Effector memory CD4-positive, alpha-beta T cell (primary cell): ENCODE results near the gene EVX1.
A peak's percentile ranks its signal among the peaks of the same experiment; 100 is the strongest.

Experiments used
- DNase-seq, 3 donors: peaks; one replicate each; pipeline ENCODE4 v3.0.0-alpha.2; 2020
- H3K27ac ChIP-seq: 2 replicates; pipeline ENCODE4 v1.7.0; 2013; ENCODE audit warnings: mild to moderate bottlenecking, low read length, moderate library complexity; ENCODE audit not compliant: insufficient read depth, poor library complexity, severe bottlenecking
- H3K27me3 ChIP-seq: replicated peaks from 2 replicates; pipeline ENCODE4 v1.7.0; 2013; ENCODE audit warnings: mild to moderate bottlenecking, low read length; ENCODE audit not compliant: insufficient read depth, control insufficient read depth, poor library complexity, severe bottlenecking
- H3K36me3 ChIP-seq: 2 replicates; pipeline ENCODE4 v1.7.0; 2013; ENCODE audit warnings: mild to moderate bottlenecking, low read length, moderate library complexity; ENCODE audit not compliant: control insufficient read depth, insufficient read depth
- H3K4me1 ChIP-seq: 2 replicates; pipeline ENCODE4 v1.7.0; 2013; ENCODE audit warnings: low read length, mild to moderate bottlenecking; ENCODE audit not compliant: control insufficient read depth, insufficient read depth, poor library complexity, severe bottlenecking
- H3K4me3 ChIP-seq: 2 replicates; pipeline ENCODE4 v1.7.0; 2013; ENCODE audit warnings: low read length, low read depth, mild to moderate bottlenecking; ENCODE audit not compliant: insufficient read depth, poor library complexity, severe bottlenecking
- H3K9me3 ChIP-seq: 2 replicates; pipeline ENCODE4 v1.7.0; 2013; ENCODE audit warnings: mild to moderate bottlenecking, low read length, moderate library complexity; ENCODE audit not compliant: control insufficient read depth
- total RNA-seq, 3 donors: gene quantifications; one replicate each; lab custom pipeline; 2026; lab: John Stamatoyannopoulos, UW

Gene EVX1
- 0 to 0.52 (median 0.09) reads per million in 3 donors for total RNA-seq

- Histone ChIP-seq H3K27ac (no peak within 1 kb of the TSS), H3K4me1 (peaks cover 26% of the 10 kb centered on the region), H3K36me3 (no peaks in the 10 kb centered on the region), H3K27me3 (peaks cover 82% of the 10 kb centered on the region), H3K4me3 (no peak within 1 kb of the TSS), H3K9me3 (no peaks in the 10 kb centered on the region)
- DNase-seq = peak in 1 of 3 donors; percentile 25
These were observed at the start of gene EVX1 for GRCh38 chr7:27242555-27243339. Gene EVX1, plus strand, starts transcription at chr7:27242802. Its CDS starts 229 bp downstream, at chr7:27243031.

DNA sequence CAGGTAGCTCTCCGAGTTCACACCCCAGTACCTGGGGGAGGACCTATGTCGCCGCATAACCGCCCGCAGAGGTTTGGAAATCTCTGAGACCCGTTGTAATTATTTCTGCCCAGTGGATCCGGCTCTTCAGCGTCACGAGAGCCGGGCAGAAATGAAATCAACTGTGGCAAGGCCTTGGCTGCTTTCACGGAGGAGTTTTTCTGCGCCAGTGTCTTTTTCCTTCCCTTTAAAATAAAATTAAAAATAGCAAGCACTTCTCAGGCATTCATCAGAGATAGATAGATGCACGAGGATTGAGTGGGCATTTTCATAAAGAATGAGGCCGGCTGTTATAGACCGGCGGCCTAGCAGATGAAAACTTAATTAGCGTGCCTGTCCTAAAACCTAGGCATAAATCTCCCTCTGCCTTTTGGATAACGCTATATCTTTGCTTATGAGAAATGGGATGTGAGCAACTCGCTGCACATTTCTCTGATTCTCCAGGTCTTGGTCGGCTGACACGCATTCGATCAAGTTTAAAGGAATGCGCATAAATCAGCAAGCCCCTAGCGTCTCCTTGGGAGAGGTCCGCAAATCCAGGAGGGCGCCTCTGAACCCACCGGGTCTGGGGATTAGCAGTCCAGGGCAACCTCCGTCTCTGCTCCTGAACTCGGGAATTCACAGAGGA, 49.1 kb upstream of the EVX1 start:
- Histone ChIP-seq H3K4me1 (peaks cover 28% of the 10 kb centered on the region), H3K27ac (no peak overlapping the region), H3K9me3 (no peaks in the 10 kb centered on the region), H3K36me3 (no peaks in the 10 kb centered on the region), H3K27me3 (peaks cover 83% of the 10 kb centered on the region), H3K4me3 (peak overlapping the region; percentile 25)
- DNase-seq = no peak

- H3K36me3 ChIP-seq = no peaks in the 10 kb centered on the region
- no peaks in the 10 kb centered on the region for H3K9me3 ChIP-seq
- peaks cover 28% of the 10 kb centered on the region for H3K4me1 ChIP-seq
- peaks cover 83% of the 10 kb centered on the region for H3K27me3 ChIP-seq
- no peak overlapping the region for H3K27ac ChIP-seq
- H3K4me3 ChIP-seq = no peak overlapping the region
- DNase-seq = no peak
These were observed 48.6 kb upstream of the EVX1 start for GRCh38 chr7:27194002-27194352.

DNA sequence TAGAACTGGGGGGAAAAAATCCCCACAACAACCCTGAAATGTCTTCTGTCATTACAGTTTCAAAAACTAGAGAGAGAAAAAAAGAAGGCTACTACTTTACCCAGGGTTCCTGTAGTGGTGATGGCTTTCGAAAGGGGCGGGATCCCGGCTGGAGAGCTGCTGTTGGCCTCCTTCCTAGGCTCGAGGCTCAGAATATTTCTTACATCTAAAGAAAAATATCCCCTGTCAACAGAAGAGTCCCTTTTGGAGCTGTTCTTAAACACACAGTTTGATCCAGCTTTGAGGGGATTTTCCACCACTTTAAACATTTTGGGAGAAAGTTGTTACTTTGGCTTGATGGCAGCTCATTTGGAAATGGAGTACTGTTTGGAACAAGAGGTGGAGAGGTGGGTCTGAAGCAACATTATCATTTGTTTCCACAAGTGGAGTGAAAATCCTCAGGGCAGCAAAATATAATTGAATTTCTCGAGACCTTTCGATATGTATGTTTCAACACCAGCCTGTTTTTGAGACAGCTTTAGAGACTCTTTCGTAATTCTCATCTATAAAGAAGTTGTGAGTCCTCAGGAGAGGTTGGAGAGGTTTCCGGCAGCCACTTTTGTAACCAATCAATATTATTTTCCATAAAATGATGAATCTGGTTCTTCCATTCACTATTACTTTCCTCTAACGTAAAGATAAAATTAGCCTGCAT, 47.8 kb upstream of the EVX1 start:
- no peaks in the 10 kb centered on the region for H3K9me3 ChIP-seq
- no peak overlapping the region for H3K27ac ChIP-seq
- peaks cover 78% of the 10 kb centered on the region for H3K27me3 ChIP-seq
- no peak for DNase-seq
- H3K36me3 ChIP-seq = no peaks in the 10 kb centered on the region
- H3K4me3 ChIP-seq = no peak overlapping the region
- peaks cover 26% of the 10 kb centered on the region for H3K4me1 ChIP-seq

- Histone ChIP-seq H3K36me3 (no peaks in the 10 kb centered on the region), H3K27ac (no peak overlapping the region), H3K4me3 (no peak overlapping the region), H3K27me3 (peaks cover 75% of the 10 kb centered on the region), H3K9me3 (no peaks in the 10 kb centered on the region), H3K4me1 (peaks cover 37% of the 10 kb centered on the region)
- peak; percentile 60 to 74 (median 61) for DNase-seq
These were observed 46.3 kb upstream of the EVX1 start for GRCh38 chr7:27196287-27196767.

DNA sequence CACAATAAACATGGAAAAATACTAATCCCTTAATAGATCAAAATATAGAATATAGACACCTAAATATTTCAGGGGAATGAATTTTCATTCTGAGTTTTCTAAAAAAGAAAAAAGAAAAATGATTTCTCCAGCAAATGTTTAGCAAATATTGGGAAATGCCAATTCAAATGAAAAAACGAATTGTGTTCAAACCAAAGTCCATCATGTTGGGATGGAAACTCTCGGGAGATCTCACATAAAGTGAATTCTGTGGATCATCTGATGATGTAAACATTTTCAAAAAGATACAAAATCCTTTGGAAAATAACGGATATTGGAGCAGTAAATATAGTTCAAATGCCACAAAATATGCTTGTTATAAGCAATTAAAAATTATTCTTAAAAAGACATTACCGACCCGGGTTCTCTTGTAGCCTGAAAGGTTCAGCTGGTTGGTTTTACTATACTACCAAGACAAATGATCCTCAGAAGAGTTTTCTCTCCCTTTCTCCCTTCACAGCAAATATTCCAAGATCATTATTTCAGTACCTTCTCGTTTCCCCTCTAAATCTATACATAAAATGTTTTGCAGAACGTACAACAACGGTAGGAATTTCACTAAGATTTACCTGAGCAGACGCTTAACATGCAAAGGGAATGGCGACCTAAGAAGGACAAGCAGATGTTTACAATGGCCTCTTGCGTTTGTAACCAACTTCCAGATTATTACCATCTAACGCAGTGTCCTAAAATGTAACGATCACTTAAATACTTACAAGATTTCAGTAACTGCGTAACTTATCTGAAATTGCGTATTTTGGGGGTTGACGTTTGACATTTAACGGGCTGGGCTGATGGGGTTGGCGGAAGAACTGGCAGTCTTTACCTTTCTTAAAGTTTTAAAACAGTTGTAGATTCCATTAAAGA, 45.2 kb upstream of the EVX1 start:
- Histone ChIP-seq H3K27me3 (peaks cover 76% of the 10 kb centered on the region), H3K36me3 (no peaks in the 10 kb centered on the region), H3K4me1 (peaks cover 35% of the 10 kb centered on the region), H3K27ac (no peak overlapping the region), H3K9me3 (no peaks in the 10 kb centered on the region), H3K4me3 (no peak overlapping the region)
- DNase-seq = no peak

DNA sequence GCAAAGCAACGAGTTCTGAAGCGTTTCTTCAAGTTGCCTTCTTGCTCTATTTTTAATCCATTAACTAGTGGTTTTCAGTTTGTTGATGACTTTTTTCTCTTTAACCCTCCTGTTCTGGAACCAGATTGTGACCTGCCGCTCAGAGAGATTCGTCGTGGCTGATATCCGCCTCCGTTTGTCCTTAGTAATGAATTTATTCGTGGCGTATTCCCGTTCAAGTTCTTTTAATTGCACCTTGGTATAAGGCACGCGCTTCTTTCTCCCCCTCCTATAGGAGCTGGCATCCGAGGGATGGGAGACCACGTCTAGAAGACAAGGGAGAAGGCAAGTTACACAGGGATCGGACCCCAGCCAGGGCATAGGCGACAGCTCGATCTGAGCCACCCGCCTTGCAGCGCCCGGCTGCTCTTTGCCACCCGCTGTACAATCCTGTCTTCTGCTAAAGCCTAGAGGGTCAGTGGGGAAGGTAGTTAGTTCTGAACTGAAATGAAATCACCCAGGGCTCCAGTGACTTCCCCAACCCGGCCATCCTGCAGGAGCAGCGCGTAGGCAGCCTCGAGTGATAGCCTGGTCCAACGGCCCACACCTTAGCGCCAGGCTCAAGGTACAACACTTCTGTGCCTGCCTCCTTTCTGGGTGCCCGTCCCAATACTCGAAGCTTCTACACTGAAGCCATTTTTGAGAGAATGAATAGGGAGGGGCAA, 44.3 kb upstream of the EVX1 start:
- Histone ChIP-seq H3K9me3 (no peaks in the 10 kb centered on the region), H3K27me3 (peaks cover 71% of the 10 kb centered on the region), H3K4me1 (peaks cover 29% of the 10 kb centered on the region), H3K4me3 (no peak overlapping the region), H3K27ac (no peak overlapping the region), H3K36me3 (no peaks in the 10 kb centered on the region)
- DNase-seq = no peak

GRCh38 chr7:27198871-27199801, 43.5 kb upstream of the EVX1 start:
- no peak for DNase-seq
- peaks cover 24% of the 10 kb centered on the region for H3K4me1 ChIP-seq
- H3K36me3 ChIP-seq = no peaks in the 10 kb centered on the region
- H3K9me3 ChIP-seq = no peaks in the 10 kb centered on the region
- peak overlapping the region; percentile 17 for H3K4me3 ChIP-seq
- H3K27me3 ChIP-seq = peaks cover 70% of the 10 kb centered on the region
- H3K27ac ChIP-seq = no peak overlapping the region
